ENCODE data around the gene TMEM120A. TPM values are rescaled to one million over a fixed set of nuclear protein-coding genes. Genes with fewer than 3 reads are reported as not detected.

The TMEM120A gene
- total and polyA plus RNA-seq, 10 of the 15 experiments (the other 5 are each of a cell fraction or from before 2014, with no cell fraction given): 0.43 to 86.6 (median 18.5) TPM

DNA sequence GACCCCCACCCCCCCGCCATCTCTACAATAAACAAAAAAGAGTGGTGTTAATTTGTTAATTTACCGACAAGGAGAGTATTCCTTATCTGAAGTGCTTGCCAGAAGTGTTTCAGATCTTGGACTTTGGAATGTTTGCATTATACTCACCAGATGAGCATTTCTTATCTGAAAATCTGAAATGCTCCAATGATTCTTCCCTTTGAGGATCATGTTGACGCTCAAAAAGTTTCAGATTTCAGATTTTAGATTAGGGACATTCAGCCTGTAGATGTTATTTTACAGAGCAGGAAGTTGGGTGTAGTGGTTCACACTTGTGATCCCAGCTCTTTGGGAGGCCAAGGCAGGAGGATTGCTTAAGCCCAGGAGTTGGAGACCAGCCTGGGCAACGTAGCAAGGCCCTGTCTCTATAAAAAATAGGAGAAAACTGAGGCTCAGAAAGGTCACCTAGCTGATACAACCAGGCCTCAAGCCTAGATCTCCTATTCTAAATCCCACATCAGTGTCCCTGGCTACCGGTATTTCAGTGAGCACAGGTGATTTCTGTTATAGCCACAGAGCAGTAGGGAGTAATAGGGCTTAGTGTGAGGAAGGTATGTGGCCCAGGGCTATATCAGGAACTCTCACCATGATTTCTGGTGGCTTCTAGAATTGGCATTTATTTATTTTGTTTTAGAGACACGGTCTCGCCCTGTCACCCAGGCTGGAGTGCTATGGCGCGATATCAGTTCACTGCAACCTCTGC is 35.4 kb downstream of the TMEM120A start:
- FAIRE-seq: no peak
- TF ChIP-seq BMI1 (IDR thresholded peaks at IDR 0.05; ENCODE audit: borderline replicate concordance): no peak
- TF ChIP-seq, protein P1, sequence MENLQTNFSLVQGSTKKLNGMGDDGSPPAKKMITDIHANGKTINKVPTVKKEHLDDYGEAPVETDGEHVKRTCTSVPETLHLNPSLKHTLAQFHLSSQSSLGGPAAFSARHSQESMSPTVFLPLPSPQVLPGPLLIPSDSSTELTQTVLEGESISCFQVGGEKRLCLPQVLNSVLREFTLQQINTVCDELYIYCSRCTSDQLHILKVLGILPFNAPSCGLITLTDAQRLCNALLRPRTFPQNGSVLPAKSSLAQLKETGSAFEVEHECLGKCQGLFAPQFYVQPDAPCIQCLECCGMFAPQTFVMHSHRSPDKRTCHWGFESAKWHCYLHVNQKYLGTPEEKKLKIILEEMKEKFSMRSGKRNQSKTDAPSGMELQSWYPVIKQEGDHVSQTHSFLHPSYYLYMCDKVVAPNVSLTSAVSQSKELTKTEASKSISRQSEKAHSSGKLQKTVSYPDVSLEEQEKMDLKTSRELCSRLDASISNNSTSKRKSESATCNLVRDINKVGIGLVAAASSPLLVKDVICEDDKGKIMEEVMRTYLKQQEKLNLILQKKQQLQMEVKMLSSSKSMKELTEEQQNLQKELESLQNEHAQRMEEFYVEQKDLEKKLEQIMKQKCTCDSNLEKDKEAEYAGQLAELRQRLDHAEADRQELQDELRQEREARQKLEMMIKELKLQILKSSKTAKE (IDR thresholded peaks at IDR 0.05; ENCODE audit: low read depth, poor library complexity, severe bottlenecking): no peak
- TF ChIP-seq LARP7 (IDR thresholded peaks at IDR 0.05): no peak
- no peak for TF ChIP-seq ESRRA (IDR thresholded peaks at IDR 0.05; ENCODE audit: low read length)
- no peak for TF ChIP-seq CEBPB (IDR thresholded peaks at IDR 0.05; ENCODE audit: borderline replicate concordance in 1 of 2, low read depth in 2 of 2, low read length in 2 of 2)
- TF ChIP-seq, protein P2, sequence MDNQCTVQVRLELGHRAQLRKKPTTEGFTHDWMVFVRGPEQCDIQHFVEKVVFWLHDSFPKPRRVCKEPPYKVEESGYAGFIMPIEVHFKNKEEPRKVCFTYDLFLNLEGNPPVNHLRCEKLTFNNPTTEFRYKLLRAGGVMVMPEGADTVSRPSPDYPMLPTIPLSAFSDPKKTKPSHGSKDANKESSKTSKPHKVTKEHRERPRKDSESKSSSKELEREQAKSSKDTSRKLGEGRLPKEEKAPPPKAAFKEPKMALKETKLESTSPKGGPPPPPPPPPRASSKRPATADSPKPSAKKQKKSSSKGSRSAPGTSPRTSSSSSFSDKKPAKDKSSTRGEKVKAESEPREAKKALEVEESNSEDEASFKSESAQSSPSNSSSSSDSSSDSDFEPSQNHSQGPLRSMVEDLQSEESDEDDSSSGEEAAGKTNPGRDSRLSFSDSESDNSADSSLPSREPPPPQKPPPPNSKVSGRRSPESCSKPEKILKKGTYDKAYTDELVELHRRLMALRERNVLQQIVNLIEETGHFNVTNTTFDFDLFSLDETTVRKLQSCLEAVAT (IDR thresholded peaks at IDR 0.05): no peak
- TF ChIP-seq MTA2 (IDR thresholded peaks at IDR 0.05; ENCODE audit: low read depth): no peak
- no peak for TF ChIP-seq MEF2A (IDR thresholded peaks at IDR 0.05; ENCODE audit: insufficient read depth, low read depth, low read length)
- no peak for TF ChIP-seq EP300 (IDR thresholded peaks at IDR 0.05; ENCODE audit: borderline replicate concordance in 1 of 2, control insufficient read depth in 1 of 2, low read depth in 2 of 2, low read length in 2 of 2)
- no peak for TF ChIP-seq SP1 (IDR thresholded peaks at IDR 0.05; ENCODE audit: low read depth, low read length)
- TF ChIP-seq BCL11A (IDR thresholded peaks at IDR 0.05; ENCODE audit: low read depth, low read length): no peak
- TF ChIP-seq, protein P3, sequence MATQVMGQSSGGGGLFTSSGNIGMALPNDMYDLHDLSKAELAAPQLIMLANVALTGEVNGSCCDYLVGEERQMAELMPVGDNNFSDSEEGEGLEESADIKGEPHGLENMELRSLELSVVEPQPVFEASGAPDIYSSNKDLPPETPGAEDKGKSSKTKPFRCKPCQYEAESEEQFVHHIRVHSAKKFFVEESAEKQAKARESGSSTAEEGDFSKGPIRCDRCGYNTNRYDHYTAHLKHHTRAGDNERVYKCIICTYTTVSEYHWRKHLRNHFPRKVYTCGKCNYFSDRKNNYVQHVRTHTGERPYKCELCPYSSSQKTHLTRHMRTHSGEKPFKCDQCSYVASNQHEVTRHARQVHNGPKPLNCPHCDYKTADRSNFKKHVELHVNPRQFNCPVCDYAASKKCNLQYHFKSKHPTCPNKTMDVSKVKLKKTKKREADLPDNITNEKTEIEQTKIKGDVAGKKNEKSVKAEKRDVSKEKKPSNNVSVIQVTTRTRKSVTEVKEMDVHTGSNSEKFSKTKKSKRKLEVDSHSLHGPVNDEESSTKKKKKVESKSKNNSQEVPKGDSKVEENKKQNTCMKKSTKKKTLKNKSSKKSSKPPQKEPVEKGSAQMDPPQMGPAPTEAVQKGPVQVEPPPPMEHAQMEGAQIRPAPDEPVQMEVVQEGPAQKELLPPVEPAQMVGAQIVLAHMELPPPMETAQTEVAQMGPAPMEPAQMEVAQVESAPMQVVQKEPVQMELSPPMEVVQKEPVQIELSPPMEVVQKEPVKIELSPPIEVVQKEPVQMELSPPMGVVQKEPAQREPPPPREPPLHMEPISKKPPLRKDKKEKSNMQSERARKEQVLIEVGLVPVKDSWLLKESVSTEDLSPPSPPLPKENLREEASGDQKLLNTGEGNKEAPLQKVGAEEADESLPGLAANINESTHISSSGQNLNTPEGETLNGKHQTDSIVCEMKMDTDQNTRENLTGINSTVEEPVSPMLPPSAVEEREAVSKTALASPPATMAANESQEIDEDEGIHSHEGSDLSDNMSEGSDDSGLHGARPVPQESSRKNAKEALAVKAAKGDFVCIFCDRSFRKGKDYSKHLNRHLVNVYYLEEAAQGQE (IDR thresholded peaks at IDR 0.05; ENCODE audit: low read depth, low read length): no peak
- no peak for TF ChIP-seq RFX5 (IDR thresholded peaks at IDR 0.05; ENCODE audit: low read depth, low read length)
- no peak for TF ChIP-seq CHD2 (IDR thresholded peaks at IDR 0.05; ENCODE audit: borderline replicate concordance, low read depth, low read length)
- TF ChIP-seq IKZF1 (conservative IDR thresholded peaks at IDR 0.05): no peak
- TF ChIP-seq KDM1A (IDR thresholded peaks at IDR 0.05; ENCODE audit: borderline replicate concordance): no peak
- no peak for TF ChIP-seq ATF7 (IDR thresholded peaks at IDR 0.05; ENCODE audit: low read depth)
- TF ChIP-seq NFYA (IDR thresholded peaks at IDR 0.05; ENCODE audit: borderline replicate concordance, low read depth, low read length): no peak

More for the DNA sequence above, 35.4 kb downstream of the TMEM120A start:
- ATAC-seq (no peak), DNase-seq (ENCODE audit: low read depth, low spot score) (no peak)
- Histone ChIP-seq H3K4me1 (ENCODE audit: control insufficient read depth, insufficient read depth, low read length) (no peaks in the 10 kb centered on the region), H3K36me3 (ENCODE audit: control insufficient read depth in 2 of 2, insufficient read depth in 2 of 2, low read length in 1 of 2) (peaks cover 4 to 10% of the 10 kb centered on the region in 2 experiments; a peak in 3 of 4 replicates), H3K27ac (ENCODE audit: control insufficient read depth, insufficient read depth) (no peak overlapping the region), H3K79me2 (ENCODE audit: control insufficient read depth, insufficient read depth, low read length) (no peaks in the 10 kb centered on the region), H2AFZ (ENCODE audit: control insufficient read depth, low read depth, low read length) (no peak overlapping the region), H3K9me3 (replicated peaks; ENCODE audit: control insufficient read depth, insufficient read depth, low read length) (no peaks in the 10 kb centered on the region), H3K9ac (ENCODE audit: control insufficient read depth, insufficient read depth, low read length) (no peak overlapping the region), H3K27me3 (replicated peaks in 1 of 2; ENCODE audit: control insufficient read depth in 2 of 2, insufficient read depth in 2 of 2, low read length in 1 of 2) (no peaks in the 10 kb centered on the region), H3K4me2 (ENCODE audit: control insufficient read depth, insufficient read depth) (no peak overlapping the region), H4K20me1 (ENCODE audit: control insufficient read depth, insufficient read depth) (no peaks in the 10 kb centered on the region), H3K4me3 (no peak overlapping the region)
- BruUV-seq (replicated peaks): no TSS peak
- intact Hi-C loops (cut with micrococcal nuclease; ENCODE audit: unreplicated experiment): no loop called here
- ChIA-PET POLR2A (no interaction called here), RAD21 (ENCODE audit: unreplicated experiment) (no interaction called here), CTCF (interaction anchor here (1.3 kb wide), 1 partner anchor 61 kb away, joined by 3 read pairs; no protein-coding TSS in a partner anchor), SMC1A (ENCODE audit: uncharacterized antibody, unreplicated experiment) (interaction anchor here (0.6 kb wide), 1 partner anchor 419 kb away, joined by 3 read pairs; no protein-coding TSS in a partner anchor)
- 83% methylated on average over 9 of the region's 9 CpGs for WGBS (ENCODE audit: insufficient coverage, insufficient replicate concordance, low lambda C conversion rate, missing lambda C conversion rate)
- in situ Hi-C loops (cut with MboI): no loop called here

All from GM12878 (cell line).